ENCODE data around the gene CHST7. TPM values are rescaled to one million over a fixed set of nuclear protein-coding genes. Genes with fewer than 3 reads are reported as not detected.

Gene CHST7
- total RNA-seq, 4 donors from 2014 or later = 11.5 to 36.4 (median 19.6) TPM

- peak; percentile 20 to 85 for DNase-seq (ENCODE audit: low spot score in 2 of 2)
- WGBS, 2 donors = 17 to 29% methylated on average over 6 of the region's 6 CpGs
- no peak overlapping the region for H3K4me3 ChIP-seq (ENCODE audit: low read depth, poor library complexity, severe bottlenecking)
- no peak for TF ChIP-seq CTCF (IDR thresholded peaks at IDR 0.05)
- TF ChIP-seq POLR2A (IDR thresholded peaks at IDR 0.05) = no peak
- intact Hi-C loops (cut with DNase I; ENCODE audit: low total_unique reads) = no loop called here
Observed at GRCh38 chrX:46575991-46576392, 2.4 kb downstream of the CHST7 start.

- intact Hi-C loops (cut with DNase I; ENCODE audit: low total_unique reads) = no loop called here
- DNase-seq (ENCODE audit: low spot score in 2 of 2) = peak; percentile 18 to 37
- TF ChIP-seq CTCF (IDR thresholded peaks at IDR 0.05) = no peak
- TF ChIP-seq POLR2A (IDR thresholded peaks at IDR 0.05) = no peak
- H3K4me3 ChIP-seq (ENCODE audit: low read depth, poor library complexity, severe bottlenecking) = no peak overlapping the region
- 35 to 60% methylated on average over 3 of the region's 3 CpGs for WGBS, 2 donors
Observed at GRCh38 chrX:46576458-46576857, 2.9 kb downstream of the CHST7 start.

- H3K4me3 ChIP-seq (ENCODE audit: low read depth, poor library complexity, severe bottlenecking) = no peak overlapping the region
- WGBS, 2 donors = 71 to 77% methylated on average over 5 to 7 of the region's 7 CpGs
- intact Hi-C loops (cut with DNase I; ENCODE audit: low total_unique reads) = no loop called here
- peak in 1 of 2 donors; percentile 36 for DNase-seq (ENCODE audit: low spot score in 2 of 2)
- no peak for TF ChIP-seq POLR2A (IDR thresholded peaks at IDR 0.05)
- no peak for TF ChIP-seq CTCF (IDR thresholded peaks at IDR 0.05)
Observed at GRCh38 chrX:46577221-46578005, 3.8 kb downstream of the CHST7 start.

- intact Hi-C loops (cut with DNase I; ENCODE audit: low total_unique reads) = no loop called here
- WGBS, 2 donors = 81 to 100% methylated on average over 1 of the region's 1 CpG
- no peak overlapping the region for H3K4me3 ChIP-seq (ENCODE audit: low read depth, poor library complexity, severe bottlenecking)
- peak in 1 of 2 donors; percentile 3 for DNase-seq (ENCODE audit: low spot score in 2 of 2)
- TF ChIP-seq POLR2A (IDR thresholded peaks at IDR 0.05) = no peak
- TF ChIP-seq CTCF (IDR thresholded peaks at IDR 0.05) = no peak
Observed at GRCh38 chrX:46579250-46579649, 5.7 kb downstream of the CHST7 start.

GRCh38 chrX:46580613-46581012 is 7.0 kb downstream of the CHST7 start:
- no peak for TF ChIP-seq POLR2A (IDR thresholded peaks at IDR 0.05)
- no peak for TF ChIP-seq CTCF (IDR thresholded peaks at IDR 0.05)
- DNase-seq (ENCODE audit: low spot score in 2 of 2) = peak in 1 of 2 donors; percentile 46
- intact Hi-C loops (cut with DNase I; ENCODE audit: low total_unique reads) = no loop called here
- WGBS, 2 donors = 92 to 100% methylated on average over 6 of the region's 6 CpGs
- H3K4me3 ChIP-seq (ENCODE audit: low read depth, poor library complexity, severe bottlenecking) = no peak overlapping the region
